ENCODE measurements around the gene SLC66A3.

SLC66A3 gene

GRCh38 chr2:11141319-11141718 is 13.9 kb upstream of the SLC66A3 start:
- Histone ChIP-seq H3K4me3 (no peak overlapping the region), H3K27me3 (peaks cover 0 to 11% of the 10 kb centered on the region in 2 donors), H3K27ac (no peak overlapping the region), H3K36me3 (no peaks in the 10 kb centered on the region), H3K4me1 (no peaks in the 10 kb centered on the region), H3K9me3 (no peaks in the 10 kb centered on the region)
- DNase-seq, result no peak
- intact Hi-C loops (cut with DNase I; ENCODE audit: low total_unique reads), result no loop called here
- TF ChIP-seq, protein P1, sequence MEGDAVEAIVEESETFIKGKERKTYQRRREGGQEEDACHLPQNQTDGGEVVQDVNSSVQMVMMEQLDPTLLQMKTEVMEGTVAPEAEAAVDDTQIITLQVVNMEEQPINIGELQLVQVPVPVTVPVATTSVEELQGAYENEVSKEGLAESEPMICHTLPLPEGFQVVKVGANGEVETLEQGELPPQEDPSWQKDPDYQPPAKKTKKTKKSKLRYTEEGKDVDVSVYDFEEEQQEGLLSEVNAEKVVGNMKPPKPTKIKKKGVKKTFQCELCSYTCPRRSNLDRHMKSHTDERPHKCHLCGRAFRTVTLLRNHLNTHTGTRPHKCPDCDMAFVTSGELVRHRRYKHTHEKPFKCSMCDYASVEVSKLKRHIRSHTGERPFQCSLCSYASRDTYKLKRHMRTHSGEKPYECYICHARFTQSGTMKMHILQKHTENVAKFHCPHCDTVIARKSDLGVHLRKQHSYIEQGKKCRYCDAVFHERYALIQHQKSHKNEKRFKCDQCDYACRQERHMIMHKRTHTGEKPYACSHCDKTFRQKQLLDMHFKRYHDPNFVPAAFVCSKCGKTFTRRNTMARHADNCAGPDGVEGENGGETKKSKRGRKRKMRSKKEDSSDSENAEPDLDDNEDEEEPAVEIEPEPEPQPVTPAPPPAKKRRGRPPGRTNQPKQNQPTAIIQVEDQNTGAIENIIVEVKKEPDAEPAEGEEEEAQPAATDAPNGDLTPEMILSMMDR (IDR thresholded peaks at IDR 0.05), result no peak

DNA sequence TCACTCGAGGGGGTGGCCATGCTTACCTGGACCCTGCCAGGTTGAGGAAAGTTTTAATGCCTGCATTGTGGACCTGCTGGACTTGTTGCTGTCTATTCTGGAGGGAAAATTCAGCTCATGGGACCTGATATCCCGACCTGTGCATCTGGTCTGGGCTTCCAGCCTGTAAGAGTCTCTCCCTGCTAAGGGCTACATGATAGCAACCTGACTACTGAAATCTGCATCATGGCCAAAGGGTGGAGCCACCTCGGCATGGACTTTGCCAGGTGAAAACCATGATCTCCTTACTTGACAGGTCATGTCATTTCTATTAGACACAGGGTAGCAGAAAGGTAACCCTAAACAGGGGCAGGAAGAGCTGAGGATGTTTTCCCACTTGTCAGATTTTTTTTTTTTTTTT is 12.9 kb upstream of the SLC66A3 start:
- TF ChIP-seq, protein P1 (IDR thresholded peaks at IDR 0.05), result no peak
- no peaks in the 10 kb centered on the region for H3K9me3 ChIP-seq
- no peak overlapping the region for H3K4me3 ChIP-seq
- intact Hi-C loops (cut with DNase I; ENCODE audit: low total_unique reads), result no loop called here
- DNase-seq, result no peak
- no peaks in the 10 kb centered on the region for H3K4me1 ChIP-seq
- H3K36me3 ChIP-seq, result no peaks in the 10 kb centered on the region
- no peak overlapping the region for H3K27ac ChIP-seq
- peaks cover 0 to 9% of the 10 kb centered on the region in 2 donors for H3K27me3 ChIP-seq

- intact Hi-C loops (cut with DNase I; ENCODE audit: low total_unique reads), result no loop called here
- DNase-seq, result no peak
- TF ChIP-seq, protein P1 (IDR thresholded peaks at IDR 0.05), result no peak
- Histone ChIP-seq H3K4me3 (no peak overlapping the region), H3K36me3 (no peaks in the 10 kb centered on the region), H3K27ac (no peak overlapping the region), H3K4me1 (no peaks in the 10 kb centered on the region), H3K9me3 (no peaks in the 10 kb centered on the region), H3K27me3 (peaks cover 0 to 9% of the 10 kb centered on the region in 2 donors)
These were observed 12.3 kb upstream of the SLC66A3 start for GRCh38 chr2:11142987-11143386.

DNA sequence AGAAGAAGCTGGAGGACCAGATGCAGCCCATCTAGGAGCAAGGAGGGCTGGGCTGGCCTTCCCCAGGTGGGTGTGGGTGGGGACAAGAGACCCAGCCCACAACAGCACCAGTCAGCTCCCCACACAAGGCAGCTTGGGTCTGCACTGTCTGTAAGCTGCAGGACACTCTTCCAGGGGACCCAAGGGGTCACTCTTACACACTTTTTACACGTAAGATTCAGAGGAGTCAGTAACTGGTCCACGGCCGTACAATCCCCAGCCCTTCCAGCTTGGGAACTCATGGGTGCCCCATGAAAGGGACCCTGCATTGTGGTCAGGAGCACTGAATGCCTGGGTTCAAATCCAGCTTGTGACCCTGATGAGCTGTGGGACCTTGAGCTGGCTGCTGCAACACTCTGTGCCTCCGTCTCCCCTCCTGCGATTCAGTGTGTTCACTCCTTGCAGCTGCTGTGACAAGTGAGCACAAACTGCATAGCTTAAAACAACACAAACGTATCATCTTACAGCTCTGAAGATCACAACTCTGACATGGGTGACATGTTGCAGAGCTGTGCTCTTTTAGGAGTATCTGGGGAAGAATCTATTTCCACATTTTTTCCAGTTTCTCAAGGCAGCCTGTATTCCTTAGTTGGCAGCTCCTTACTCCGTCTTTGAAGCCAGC is 11.1 kb upstream of the SLC66A3 start:
- Histone ChIP-seq H3K4me1 (no peaks in the 10 kb centered on the region), H3K4me3 (no peak overlapping the region), H3K27me3 (peaks cover 0 to 9% of the 10 kb centered on the region in 2 donors), H3K9me3 (no peaks in the 10 kb centered on the region), H3K27ac (no peak overlapping the region), H3K36me3 (no peaks in the 10 kb centered on the region)
- intact Hi-C loops (cut with DNase I; ENCODE audit: low total_unique reads), result no loop called here
- DNase-seq, result no peak
- TF ChIP-seq, protein P1 (IDR thresholded peaks at IDR 0.05), result no peak

GRCh38 chr2:11144738-11145079 is 10.6 kb upstream of the SLC66A3 start:
- Histone ChIP-seq H3K4me3 (no peak overlapping the region), H3K4me1 (no peaks in the 10 kb centered on the region), H3K27ac (no peak overlapping the region), H3K27me3 (peaks cover 0 to 9% of the 10 kb centered on the region in 2 donors), H3K36me3 (no peaks in the 10 kb centered on the region), H3K9me3 (no peaks in the 10 kb centered on the region)
- TF ChIP-seq, protein P1 (IDR thresholded peaks at IDR 0.05), result no peak
- intact Hi-C loops (cut with DNase I; ENCODE audit: low total_unique reads), result no loop called here
- no peak for DNase-seq

DNA sequence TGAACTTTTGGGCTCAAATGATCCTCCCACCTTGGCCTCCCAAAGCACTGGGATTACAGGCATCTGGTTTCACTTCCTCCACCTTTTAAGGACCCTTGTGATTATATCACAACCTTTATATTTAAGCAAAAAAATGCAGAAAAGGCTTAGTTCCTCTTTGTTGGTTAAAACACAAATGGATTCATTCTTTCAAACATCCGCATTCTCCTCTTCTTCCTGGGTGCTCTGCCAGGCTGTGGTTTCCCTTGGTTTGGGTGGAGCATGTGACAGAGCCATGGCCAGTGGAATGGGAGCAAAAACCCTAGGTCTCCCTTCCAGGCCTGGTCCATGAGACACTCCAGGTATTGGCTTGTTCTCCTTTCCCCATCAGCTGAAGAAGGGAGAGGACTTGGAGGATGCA is 9.9 kb upstream of the SLC66A3 start:
- H3K9me3 ChIP-seq, result no peaks in the 10 kb centered on the region
- no peak overlapping the region for H3K4me3 ChIP-seq
- no peak overlapping the region for H3K27ac ChIP-seq
- TF ChIP-seq, protein P1 (IDR thresholded peaks at IDR 0.05), result no peak
- DNase-seq, result no peak
- H3K4me1 ChIP-seq, result no peaks in the 10 kb centered on the region
- peaks cover 0 to 9% of the 10 kb centered on the region in 2 donors for H3K27me3 ChIP-seq
- no peaks in the 10 kb centered on the region for H3K36me3 ChIP-seq
- intact Hi-C loops (cut with DNase I; ENCODE audit: low total_unique reads), result no loop called here
